PC-3 (cell line): ENCODE measurements around the gene CES5A.

Experiments used
- CTCF ChIP-seq: fragments of 300-600 bp; sonication (generic); conservative IDR thresholded peaks from 2 replicates; pipeline ENCODE4 v1.5.1; 2017; ENCODE audit warnings: antibody characterized with exemption, low read depth, mild to moderate bottlenecking, low read length
- EZH2 ChIP-seq: fragments of 300-600 bp; sonication (generic); IDR thresholded peaks from one replicate; pipeline ENCODE4 v1.6.1; 2017; ENCODE audit warnings: antibody characterized with exemption, mild to moderate bottlenecking, low read length; ENCODE audit not compliant: unreplicated experiment
- EZH2phosphoT487 ChIP-seq: fragments of 300-600 bp; sonication (generic); IDR thresholded peaks from 2 replicates; pipeline ENCODE4 v1.6.1; 2018; ENCODE audit warnings: mild to moderate bottlenecking, antibody characterized with exemption, low read length, borderline replicate concordance

- TF ChIP-seq CTCF = no peak
- no peak for TF ChIP-seq EZH2
- no peak for TF ChIP-seq EZH2phosphoT487
Observed at GRCh38 chr16:55889518-55889917, 14.3 kb upstream of the CES5A start.
